SK-N-SH (cell line): ENCODE measurements around the gene USP48. TPM values are rescaled to one million over a fixed set of nuclear protein-coding genes. Genes with fewer than 3 reads are reported as not detected.
A peak's percentile ranks its signal among the peaks of the same experiment; 100 is the strongest.
"Not testable (repeated sequence)": the region's sequence is repeated elsewhere in the genome, so short reads cannot be mapped to it uniquely, and the experiment has no call there.

ENCODE experiments used
- CTCF ChIA-PET: fragments of 300-600, 350-600 bp; formaldehyde crosslinking; extraction: SDS; loops from one replicate; lab custom pipeline; 2021; lab: Yijun Ruan, JAX
- POLR2A ChIA-PET: fragments of 350-600 bp; sonication (Branson Sonifier 250); formaldehyde crosslinking; extraction: SDS; loops from one replicate; lab custom pipeline; 2020; ENCODE audit warnings: antibody characterized with exemption, inconsistent platforms; lab: Yijun Ruan, JAX
- DNase-seq: peaks from one replicate; pipeline ENCODE4 v3.0.0; 2012
- H2AFZ ChIP-seq: fragments of 200-600 bp; sonication (generic); 2 replicates; pipeline ENCODE4 v1.8.1; 2016; ENCODE audit warnings: antibody characterized with exemption, mild to moderate bottlenecking, low read depth
- H3F3A ChIP-seq: fragments of 200-600 bp; sonication (generic); replicated peaks from 2 replicates; pipeline ENCODE3; 2016; ENCODE audit warnings: antibody characterized with exemption, mild to moderate bottlenecking; ENCODE audit not compliant: insufficient read depth
- H3K27ac ChIP-seq, 2 experiments: fragments of 200-500 bp in 1 of 2; fragments of 200-600 bp in 1 of 2; sonication (Bioruptor generic) in 1 of 2; sonication (generic), shearing (Covaris generic) in 1 of 2; 2 replicates each; pipeline versions ENCODE4 v1.5.1 to v1.6.1; 2014 to 2016; ENCODE audit warnings: low read depth in 2 of 2, inconsistent platforms in 1 of 2, low read length in 1 of 2, mild to moderate bottlenecking in 1 of 2, mixed read lengths in 1 of 2
- H3K27me3 ChIP-seq: fragments of 200-600 bp; sonication (generic), shearing (Covaris generic); 2 replicates; pipeline ENCODE4 v1.6.1; 2016; ENCODE audit warnings: mixed run types; ENCODE audit not compliant: insufficient read depth
- H3K36me3 ChIP-seq, 2 experiments: fragments of 200-500 bp in 1 of 2; fragments of 200-600 bp in 1 of 2; sonication (Bioruptor generic) in 1 of 2; sonication (generic) in 1 of 2; replicated peaks in 1 of 2; 2 replicates each; pipeline versions ENCODE3 to v1.5.1; 2014 to 2016; ENCODE audit warnings: low read length in 1 of 2, mild to moderate bottlenecking in 1 of 2; ENCODE audit not compliant: insufficient read depth in 2 of 2, control insufficient read depth in 1 of 2
- H3K4me1 ChIP-seq, 2 experiments: fragments of 200-500 bp in 1 of 2; fragments of 200-600 bp in 1 of 2; sonication (Bioruptor generic) in 1 of 2; sonication (generic), shearing (Covaris generic) in 1 of 2; 2 replicates each; pipeline versions ENCODE4 v1.5.1 to v1.6.1; 2014 to 2016; ENCODE audit warnings: low read depth in 1 of 2, low read length in 1 of 2, mixed run types in 1 of 2; ENCODE audit not compliant: insufficient read depth in 2 of 2, control insufficient read depth in 1 of 2
- H3K4me2 ChIP-seq: fragments of 200-600 bp; sonication (generic), shearing (Covaris generic); 2 replicates; pipeline ENCODE4 v1.6.1; 2017; ENCODE audit warnings: mixed run types
- H3K4me3 ChIP-seq, 2 experiments: fragments of 200-500 bp in 1 of 2; fragments of 200-600 bp in 1 of 2; sonication (Bioruptor generic) in 1 of 2; sonication (generic), shearing (Covaris generic) in 1 of 2; 2 replicates each; pipeline versions ENCODE4 v1.5.1 to v1.8.1; 2014 to 2016; ENCODE audit warnings: low read depth in 2 of 2, inconsistent platforms in 1 of 2, low read length in 1 of 2, mild to moderate bottlenecking in 1 of 2, mixed read lengths in 1 of 2, moderate library complexity in 1 of 2
- H3K79me2 ChIP-seq: fragments of 200-600 bp; sonication (generic); 2 replicates; pipeline ENCODE4 v1.8.1; 2017; ENCODE audit warnings: mild to moderate bottlenecking; ENCODE audit not compliant: insufficient read depth
- H3K9ac ChIP-seq: fragments of 200-600 bp; sonication (generic); 2 replicates; pipeline ENCODE4 v1.6.1; 2017; ENCODE audit warnings: mixed run types
- H3K9me2 ChIP-seq: fragments of 200-600 bp; sonication (generic); 2 replicates; pipeline ENCODE4 v1.6.1; 2017; ENCODE audit warnings: mixed run types
- H3K9me3 ChIP-seq: fragments of 200-600 bp; sonication (generic); 2 replicates; pipeline ENCODE4 v1.6.1; 2017; ENCODE audit warnings: mixed run types, mild to moderate bottlenecking, moderate library complexity
- H4K20me1 ChIP-seq: fragments of 200-600 bp; sonication (generic); 2 replicates; pipeline ENCODE4 v1.6.1; 2017; ENCODE audit warnings: mild to moderate bottlenecking, mixed run types; ENCODE audit not compliant: insufficient read depth
- EP300 ChIP-seq, 2 experiments: IDR thresholded peaks; 2 replicates each; pipeline versions ENCODE4 v1.4.0 to v1.6.1; 2012; ENCODE audit warnings: borderline replicate concordance in 1 of 2, low read depth in 1 of 2, low read length in 1 of 2
- EZH2phosphoT487 ChIP-seq: fragments of 200-600 bp; sonication (generic); IDR thresholded peaks from 2 replicates; pipeline ENCODE4 v1.6.1; 2017; ENCODE audit warnings: low read depth, mixed run types, mild to moderate bottlenecking, antibody characterized with exemption, moderate library complexity, borderline replicate concordance
- NRF1 ChIP-seq: IDR thresholded peaks from 2 replicates; pipeline ENCODE4 v1.6.1; 2012; ENCODE audit warnings: low read depth, mild to moderate bottlenecking, low read length
- PBX3 ChIP-seq: IDR thresholded peaks from 2 replicates; pipeline ENCODE4; 2012
- WGBS: methylation state at CpG from one replicate; pipeline ENCODE4 v1.1.6; 2017; ENCODE audit warnings: low lambda C conversion rate; 5-methylcytosine and 5-hydroxymethylcytosine counted together
- polyA plus RNA-seq, 3 experiments: library from polyadenylated mRNA; depleted of rRNA; stranded (reverse); fragments of >200 nt; gene quantifications; 2 replicates each; pipeline ENCODE4 v1.2.3, GENCODE V29; 2012

USP48 gene
- polyA plus RNA-seq, 1 of the 3 experiments (the other 2 are of a cell fraction) = 13.6 TPM

- no peaks in the 10 kb centered on the region; a peak in 1 of 4 replicates for H3K4me1 ChIP-seq
Observed at GRCh38 chr1:21786640-21787039, 3.7 kb upstream of the USP48 start.

GRCh38 chr1:21785764-21786163, 2.8 kb upstream of the USP48 start:
- POLR2A ChIA-PET, H4K20me1 ChIP-seq, H3K4me1 ChIP-seq, H3K4me3 ChIP-seq, H3K27ac ChIP-seq, H2AFZ ChIP-seq, H3K36me3 ChIP-seq, H3K9me2 ChIP-seq, H3K27me3 ChIP-seq, DNase-seq, H3K4me2 ChIP-seq, H3K9ac ChIP-seq, H3K9me3 ChIP-seq: not testable (repeated sequence)
- Histone ChIP-seq H3K79me2 (peaks cover 22% of the 10 kb centered on the region), H3F3A (peaks cover 22% of the 10 kb centered on the region)
- WGBS = 75% methylated on average over 9 of the region's 9 CpGs
- CTCF ChIA-PET = interaction anchor here (0.7 kb wide), 1 partner anchor 415 kb away, joined by 3 read pairs; no protein-coding TSS in a partner anchor

More at GRCh38 chr1:21786640-21787039, 3.7 kb upstream of the USP48 start:
- Histone ChIP-seq H4K20me1 (no peaks in the 10 kb centered on the region), H3K36me3 (no peaks in the 10 kb centered on the region), H3K27me3 (no peaks in the 10 kb centered on the region), H3F3A (peaks cover 19% of the 10 kb centered on the region), H3K9ac (no peak overlapping the region), H3K9me3 (no peaks in the 10 kb centered on the region), H3K4me3 (no peak overlapping the region), H3K27ac (no peak overlapping the region), H3K9me2 (no peaks in the 10 kb centered on the region), H3K4me2 (no peak overlapping the region), H3K79me2 (peaks cover 13% of the 10 kb centered on the region), H2AFZ (no peak overlapping the region)
- ChIA-PET POLR2A (no interaction called here), CTCF (no interaction called here)
- DNase-seq = no peak
- WGBS = 47% methylated on average over 2 of the region's 2 CpGs
- TF ChIP-seq EZH2phosphoT487 = no peak
- no peak for TF ChIP-seq PBX3

GRCh38 chr1:21783679-21784603, 992 bp upstream of the USP48 start:
- peak overlapping the region; percentile 98 for H2AFZ ChIP-seq
- ChIA-PET POLR2A (interaction anchor here (0.6 kb wide), 1 partner anchor 19 kb away, joined by 4 read pairs; no protein-coding TSS in a partner anchor), CTCF (interaction anchor here (0.7 to 1.2 kb wide), 2 partner anchors 55 to 124 kb away, joined by 3 read pairs; no protein-coding TSS in a partner anchor)
- H3K79me2 ChIP-seq = peaks cover 40% of the 10 kb centered on the region
- peaks cover 13% of the 10 kb centered on the region for H4K20me1 ChIP-seq
- H3K9ac ChIP-seq = peak overlapping the region; percentile 100
- no peaks in the 10 kb centered on the region for H3K27me3 ChIP-seq
- 68% methylated on average over 32 of the region's 32 CpGs for WGBS
- peak overlapping the region; percentile 78 to 81 for H3K4me3 ChIP-seq
- TF ChIP-seq EP300 (IDR thresholded peaks at IDR 0.05; ENCODE audit: borderline replicate concordance in 1 of 2, low read depth in 1 of 2, low read length in 1 of 2) (no peak), NRF1 (peak; percentile 39; the same call in 1 of the 2 replicates)
- H3K4me1 ChIP-seq = peaks cover 0 to 3% of the 10 kb centered on the region in 2 experiments; a peak in 1 of 4 replicates
- no peaks in the 10 kb centered on the region for H3K9me2 ChIP-seq
- H3K36me3 ChIP-seq = no peaks in the 10 kb centered on the region
- H3K4me2 ChIP-seq = peak overlapping the region; percentile 93
- peak overlapping the region; percentile 99 to 100; a peak in 3 of 4 replicates for H3K27ac ChIP-seq
- DNase-seq = peak; percentile 93
- no peaks in the 10 kb centered on the region for H3K9me3 ChIP-seq
- H3F3A ChIP-seq = peaks cover 30% of the 10 kb centered on the region
